A673 (cell line): ENCODE data around the gene APCDD1L. TPM values are rescaled to one million over a fixed set of nuclear protein-coding genes. Genes with fewer than 3 reads are reported as not detected.
"Not testable (repeated sequence)": the region's sequence is repeated elsewhere in the genome, so short reads cannot be mapped to it uniquely, and the experiment has no call there.

Source experiments
- BruUV-seq: library from RNA; stranded (reverse); fragments of 400-500 nt; replicated peaks from 2 replicates; lab custom pipeline; 2021; lab: Mats Ljungman, UMichigan
- CTCF ChIA-PET: fragments of 300-600 bp; sonication (Branson Sonifier 250); formaldehyde crosslinking; loops from one replicate; lab custom pipeline; 2022; ENCODE audit warnings: antibody characterized with exemption; lab: Charles Lee
- POLR2A ChIA-PET: fragments of 300-600 bp; sonication (Branson Sonifier 250); formaldehyde crosslinking; loops from one replicate; lab custom pipeline; 2022; ENCODE audit warnings: antibody characterized with exemption; ENCODE audit not compliant: low non-redundant PET; lab: Charles Lee
- DNase-seq: peaks from one replicate; pipeline ENCODE4 v3.0.0-alpha.2; 2015; ENCODE audit warnings: low spot score
- H3K27ac ChIP-seq: fragments of 200-600 bp; sonication (generic); 2 replicates; pipeline ENCODE4 v1.5.1; 2016; ENCODE audit warnings: mixed run types, low read depth, mild to moderate bottlenecking, mixed read lengths, antibody characterized with exemption, low read length; ENCODE audit not compliant: poor library complexity, severe bottlenecking
- H3K27me3 ChIP-seq: fragments of 200-600 bp; sonication (generic); replicated peaks from 2 replicates; pipeline ENCODE4 v1.6.1; 2017; ENCODE audit warnings: mixed run types, low read depth, mild to moderate bottlenecking, mixed read lengths, antibody characterized with exemption, low read length; ENCODE audit not compliant: insufficient read depth, poor library complexity
- H3K36me3 ChIP-seq: fragments of 200-600 bp; sonication (generic); 2 replicates; pipeline ENCODE4 v1.6.1; 2016; ENCODE audit warnings: mixed run types, mild to moderate bottlenecking, mixed read lengths, antibody characterized with exemption, low read length; ENCODE audit not compliant: insufficient read depth, poor library complexity, severe bottlenecking
- H3K4me1 ChIP-seq: fragments of 200-600 bp; sonication (generic); 2 replicates; pipeline ENCODE4 v1.6.1; 2017; ENCODE audit warnings: mixed run types, mild to moderate bottlenecking, mixed read lengths, antibody characterized with exemption, low read length; ENCODE audit not compliant: insufficient read depth, poor library complexity, severe bottlenecking
- H3K4me3 ChIP-seq: fragments of 200-600 bp; sonication (generic); 2 replicates; pipeline ENCODE4 v1.5.1; 2016; ENCODE audit warnings: low read depth, mixed run types, mild to moderate bottlenecking, mixed read lengths, low read length; ENCODE audit not compliant: poor library complexity, severe bottlenecking
- H3K9me3 ChIP-seq: fragments of 200-600 bp; sonication (generic); 2 replicates; pipeline ENCODE4 v1.6.1; 2016; ENCODE audit warnings: mixed run types, low read depth, mild to moderate bottlenecking, mixed read lengths, antibody characterized with exemption, low read length; ENCODE audit not compliant: poor library complexity, severe bottlenecking
- CTCF ChIP-seq: fragments of 300-800, 200-600 bp; sonication (generic); conservative IDR thresholded peaks from 2 replicates; pipeline ENCODE4 v1.5.1; 2017; ENCODE audit warnings: low read depth, mild to moderate bottlenecking, antibody characterized with exemption, low read length, moderate library complexity, mixed read lengths
- EZH2 ChIP-seq: fragments of 200-600 bp; sonication (generic); IDR thresholded peaks from 2 replicates; pipeline ENCODE4 v1.6.1; 2017; ENCODE audit warnings: borderline replicate concordance, low read depth, mild to moderate bottlenecking, mixed read lengths, antibody characterized with exemption, low read length; ENCODE audit not compliant: poor library complexity, severe bottlenecking
- intact Hi-C: fragments of 100-400 bp; cut with micrococcal nuclease; formaldehyde crosslinking; loops from one replicate; pipeline ENCODE4 v1.10.0; 2022; ENCODE audit not compliant: unreplicated experiment
- total RNA-seq: library from RNA; stranded (reverse); gene quantifications from 2 replicates; pipeline ENCODE4 v1.2.3, GENCODE V29; 2021

APCDD1L gene
- total RNA-seq, 1 experiment from 2014 or later = not detected

- H3K4me1 ChIP-seq = no peaks in the 10 kb centered on the region
- DNase-seq = no peak
- H3K27ac ChIP-seq = no peak overlapping the region
- no peak for TF ChIP-seq CTCF
- TF ChIP-seq EZH2 = no peak
- peaks cover 9% of the 10 kb centered on the region for H3K36me3 ChIP-seq
- H3K27me3 ChIP-seq = no peaks in the 10 kb centered on the region
- ChIA-PET POLR2A (no interaction called here), CTCF (no interaction called here)
- no TSS peak for BruUV-seq
- no peaks in the 10 kb centered on the region for H3K9me3 ChIP-seq
- no peak overlapping the region for H3K4me3 ChIP-seq
- intact Hi-C loops = no loop called here
Observed at GRCh38 chr20:58416057-58416456, 99.1 kb downstream of the APCDD1L start.

GRCh38 chr20:58414786-58415185 lies 100.4 kb downstream of the APCDD1L start:
- H3K9me3 ChIP-seq, BruUV-seq, H3K27ac ChIP-seq, intact Hi-C loops, H3K4me3 ChIP-seq, H3K4me1 ChIP-seq, CTCF ChIA-PET, DNase-seq, H3K27me3 ChIP-seq, POLR2A ChIA-PET, H3K36me3 ChIP-seq: not testable (repeated sequence)

GRCh38 chr20:58414216-58414615 lies 101.0 kb downstream of the APCDD1L start:
- POLR2A ChIA-PET, BruUV-seq, DNase-seq, CTCF ChIA-PET, H3K27me3 ChIP-seq, intact Hi-C loops, H3K36me3 ChIP-seq, H3K27ac ChIP-seq, H3K9me3 ChIP-seq, H3K4me1 ChIP-seq, H3K4me3 ChIP-seq: not testable (repeated sequence)

Other genes starting within 250 kb of the APCDD1L start
- 12.7 and 14.6 TPM in 2 replicates for gene RAB22A, start 205.7 kb downstream of the APCDD1L start, total RNA-seq
- 60.9 and 63.2 TPM in 2 replicates for gene VAPB, start 126.2 kb downstream of the APCDD1L start, total RNA-seq
- 44.5 and 53.4 TPM in 2 replicates for gene STX16, start 135.9 kb upstream of the APCDD1L start, total RNA-seq
- gene NPEPL1, start 177.4 kb upstream of the APCDD1L start, total RNA-seq = 15.8 and 19.9 TPM in 2 replicates